Retina (tissue), 1 donor: ENCODE data around the gene RGS7.
"Not testable (repeated sequence)": the region's sequence is repeated elsewhere in the genome, so short reads cannot be mapped to it uniquely, and the experiment has no call there.

Experiments
- DNase-seq: peaks from one replicate; pipeline ENCODE4 v3.0.0-alpha.2; 2016

Gene RGS7

DNA sequence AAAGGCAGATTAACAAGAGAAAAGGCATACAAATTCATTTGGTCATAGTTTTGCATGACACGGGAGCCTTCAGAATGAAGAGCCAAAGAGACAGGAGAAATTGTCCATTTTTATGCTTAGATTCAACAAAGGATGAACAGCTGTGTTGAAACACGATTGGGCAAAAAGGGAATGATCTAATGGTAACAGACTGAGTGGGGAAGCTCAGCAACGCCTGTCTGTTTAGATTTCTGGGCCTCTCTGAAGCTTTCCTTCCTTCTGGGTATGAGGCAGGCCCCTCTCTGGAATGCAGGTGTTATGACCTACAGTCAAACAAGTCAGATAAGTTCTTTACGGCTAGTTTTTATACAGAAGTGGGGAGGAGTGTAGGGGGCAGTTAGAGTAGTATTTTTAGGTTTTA is 154.6 kb downstream of the RGS7 start:
- DNase-seq = no peak

DNA sequence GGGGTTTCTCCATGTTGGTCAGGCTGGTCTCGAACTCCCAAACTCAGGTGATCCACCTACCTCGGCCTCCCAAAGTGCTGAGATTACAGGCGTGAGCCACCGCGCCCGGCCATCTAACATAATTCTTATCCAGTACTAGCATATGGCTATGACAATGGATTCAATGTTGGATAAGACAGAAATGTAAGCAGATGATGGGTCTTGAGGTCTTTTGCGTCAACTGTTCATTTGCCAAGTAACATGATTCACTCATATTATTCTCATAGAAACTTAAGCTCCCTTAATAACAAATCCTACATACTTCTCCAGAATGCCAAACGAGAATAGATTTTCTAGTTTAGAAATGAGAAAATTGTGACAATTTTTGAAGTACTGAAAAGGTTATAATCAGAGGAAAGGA is 170.3 kb downstream of the RGS7 start:
- DNase-seq = no peak

DNA sequence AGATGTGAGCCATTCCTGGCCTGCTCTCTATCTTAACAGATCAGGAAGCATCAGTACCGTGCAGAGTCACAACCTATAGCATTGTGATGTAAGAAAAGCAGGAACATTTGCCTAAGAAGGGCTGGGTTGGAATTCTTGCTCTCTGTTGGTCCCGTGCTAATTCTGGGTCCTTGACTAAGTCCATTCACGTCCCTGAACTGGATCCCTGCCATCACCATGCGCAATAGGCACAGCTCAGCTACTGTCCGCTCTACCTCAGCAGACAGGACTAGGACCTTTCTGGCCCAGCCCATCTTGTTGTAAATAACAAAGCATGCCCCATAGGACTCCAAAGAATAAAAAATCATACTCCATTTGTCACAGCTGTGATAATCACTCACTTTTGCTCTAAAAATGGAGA is 175.0 kb downstream of the RGS7 start:
- no peak for DNase-seq

GRCh38 chr1:241181471-241181870 is 175.5 kb downstream of the RGS7 start:
- DNase-seq = no peak

DNA sequence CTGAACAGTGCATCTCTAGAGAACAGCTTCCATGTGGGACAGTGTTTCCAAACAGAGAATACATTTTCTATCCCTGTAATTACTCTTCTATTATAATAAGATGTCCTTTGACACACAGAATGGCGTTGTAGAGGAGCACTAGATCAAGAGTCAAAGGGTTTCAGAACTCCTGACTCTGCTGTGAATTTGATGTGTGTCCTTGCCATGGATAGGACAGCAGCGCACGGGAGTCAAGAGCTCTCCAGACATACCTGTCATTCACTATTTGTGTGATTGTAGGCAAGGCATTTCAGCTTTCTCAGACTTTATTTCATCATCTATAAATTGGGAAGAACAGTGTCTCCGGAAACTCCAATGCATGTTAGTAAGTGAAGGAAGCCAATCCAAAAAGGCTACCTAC is 176.4 kb downstream of the RGS7 start:
- no peak for DNase-seq

DNA sequence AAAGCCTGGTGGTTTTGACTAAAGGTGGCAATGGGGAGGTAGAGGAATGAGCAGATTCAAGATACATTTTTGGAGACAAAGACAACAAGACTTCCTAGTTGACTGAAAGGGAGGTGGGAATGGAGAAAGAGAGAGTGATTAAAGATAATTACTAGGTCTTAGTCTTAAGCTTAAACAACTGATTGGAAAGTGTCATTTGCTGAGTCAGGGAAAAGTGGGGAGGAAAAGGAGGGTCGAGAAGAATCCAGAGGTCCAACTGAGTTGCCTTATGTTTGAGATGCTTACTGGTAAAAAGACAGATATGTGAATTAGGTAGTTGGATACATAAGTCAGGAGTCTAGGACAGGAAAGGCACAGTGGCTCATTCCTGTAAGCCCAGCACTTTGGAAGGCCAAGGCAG is 179.3 kb downstream of the RGS7 start:
- DNase-seq = no peak

- no peak for DNase-seq
Observed at GRCh38 chr1:241172486-241172885, 184.5 kb downstream of the RGS7 start.

GRCh38 chr1:241171991-241172390 is 185.0 kb downstream of the RGS7 start:
- no peak for DNase-seq

DNA sequence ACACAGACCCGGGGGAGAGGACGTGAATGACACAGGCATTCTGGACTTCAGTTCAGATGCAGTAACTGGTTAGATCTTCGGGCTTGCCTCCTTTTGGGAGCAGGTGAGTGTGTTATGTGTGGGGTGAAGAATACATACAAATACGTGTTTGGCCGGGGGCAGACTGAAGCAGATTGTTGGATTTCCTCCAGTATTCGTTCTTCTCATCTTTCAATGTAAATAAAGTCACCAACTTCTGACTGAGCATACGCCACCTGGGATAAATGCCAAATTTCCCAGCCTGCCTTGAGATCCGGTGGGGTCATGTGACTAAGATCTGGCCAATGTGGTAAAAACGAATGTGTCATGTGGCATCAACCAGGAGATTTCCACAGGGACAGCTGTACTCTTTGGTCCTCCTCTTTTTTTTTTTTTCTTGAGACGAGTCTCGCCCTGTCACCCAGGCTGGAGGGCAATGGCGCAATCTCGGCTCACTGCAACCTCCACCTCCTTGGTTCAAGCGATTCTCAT is 189.8 kb downstream of the RGS7 start:
- no peak for DNase-seq

- DNase-seq = no peak
Observed at GRCh38 chr1:241166625-241167024, 190.4 kb downstream of the RGS7 start.

DNA sequence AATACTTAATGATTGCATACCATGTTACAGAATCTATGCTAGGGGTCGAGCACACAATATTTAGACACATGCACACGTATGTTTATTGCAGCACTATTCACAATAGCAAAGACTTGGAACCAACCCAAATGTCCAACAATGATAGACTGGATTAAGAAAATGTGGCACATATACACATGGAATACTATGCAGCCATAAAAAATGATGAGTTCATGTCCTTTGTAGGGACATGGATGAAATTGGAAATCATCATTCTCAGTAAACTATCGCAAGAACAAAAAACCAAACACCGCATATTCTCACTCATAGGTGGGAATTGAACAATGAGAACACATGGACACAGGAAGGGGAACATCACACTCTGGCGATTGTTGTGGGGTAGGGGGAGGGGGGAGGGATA is 191.7 kb downstream of the RGS7 start:
- not testable (repeated sequence) for DNase-seq

DNA sequence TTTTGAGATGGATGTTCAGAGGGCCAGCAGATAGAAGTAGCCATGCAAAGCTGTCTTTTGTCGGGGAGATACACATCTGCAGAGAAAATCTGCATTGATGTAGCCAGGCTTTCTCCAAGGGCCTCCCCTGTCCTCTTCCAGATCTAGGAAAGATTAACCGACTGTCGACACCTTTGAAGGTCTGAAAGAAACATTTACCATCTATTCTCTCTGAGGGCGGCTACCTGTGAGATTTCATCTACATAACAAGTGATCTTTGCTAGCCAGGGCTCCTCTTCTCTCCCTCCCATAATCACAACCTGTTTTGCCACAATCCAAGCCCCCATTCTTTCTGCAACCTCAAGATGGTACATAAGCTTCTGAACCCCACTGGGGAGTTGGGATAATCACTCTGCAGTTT is 193.6 kb downstream of the RGS7 start:
- no peak for DNase-seq

- DNase-seq = no peak
Observed at GRCh38 chr1:241161188-241161689, 195.8 kb downstream of the RGS7 start.

GRCh38 chr1:241157435-241157834 is 199.6 kb downstream of the RGS7 start:
- DNase-seq = no peak

GRCh38 chr1:241156231-241156965 is 200.6 kb downstream of the RGS7 start:
- DNase-seq = peak; percentile 22

DNA sequence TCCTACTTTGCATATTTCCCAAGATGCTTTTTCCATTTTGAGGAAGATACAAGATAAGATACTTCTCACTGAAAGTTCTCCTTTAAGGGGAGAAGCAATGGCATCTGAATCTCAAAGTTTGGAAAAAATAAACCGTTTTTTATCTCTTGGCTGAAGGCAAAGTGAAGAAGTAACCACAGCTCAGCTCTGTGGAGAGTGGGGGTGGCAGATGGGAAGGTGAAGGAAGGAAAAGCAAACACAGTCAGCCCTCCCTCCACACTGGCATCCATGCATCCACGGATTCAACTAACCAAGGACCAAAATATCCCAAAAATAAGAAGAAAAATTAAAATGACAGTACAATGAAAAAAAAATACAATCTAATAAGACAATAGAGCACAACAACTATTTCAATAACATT is 211.1 kb downstream of the RGS7 start:
- no peak for DNase-seq

- DNase-seq = no peak
Observed at GRCh38 chr1:241143765-241144442, 213.1 kb downstream of the RGS7 start.

- no peak for DNase-seq
Observed at GRCh38 chr1:241142493-241142892, 214.5 kb downstream of the RGS7 start.

- not testable (repeated sequence) for DNase-seq
Observed at GRCh38 chr1:241141646-241142045, 215.4 kb downstream of the RGS7 start.

DNA sequence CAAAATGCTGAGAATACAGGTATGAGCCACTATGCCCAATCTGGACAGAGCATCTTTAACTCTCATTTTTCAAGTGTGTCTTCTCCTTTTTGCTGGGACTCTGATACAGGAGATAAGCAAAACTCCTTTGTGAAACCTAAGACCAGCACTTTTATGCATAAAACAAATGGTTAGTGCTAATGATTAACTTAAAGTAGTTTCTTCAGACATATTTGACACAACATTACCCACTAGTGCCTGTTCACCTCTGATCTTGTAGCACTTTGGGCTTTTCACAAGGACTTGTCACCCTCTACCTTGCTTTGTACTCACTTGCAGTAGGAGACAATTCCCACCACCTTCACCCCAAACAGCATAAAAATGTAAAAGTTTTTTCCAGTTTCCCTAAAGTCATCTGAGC is 216.3 kb downstream of the RGS7 start:
- DNase-seq = no peak

GRCh38 chr1:241139047-241139446 is 218.0 kb downstream of the RGS7 start:
- no peak for DNase-seq

DNA sequence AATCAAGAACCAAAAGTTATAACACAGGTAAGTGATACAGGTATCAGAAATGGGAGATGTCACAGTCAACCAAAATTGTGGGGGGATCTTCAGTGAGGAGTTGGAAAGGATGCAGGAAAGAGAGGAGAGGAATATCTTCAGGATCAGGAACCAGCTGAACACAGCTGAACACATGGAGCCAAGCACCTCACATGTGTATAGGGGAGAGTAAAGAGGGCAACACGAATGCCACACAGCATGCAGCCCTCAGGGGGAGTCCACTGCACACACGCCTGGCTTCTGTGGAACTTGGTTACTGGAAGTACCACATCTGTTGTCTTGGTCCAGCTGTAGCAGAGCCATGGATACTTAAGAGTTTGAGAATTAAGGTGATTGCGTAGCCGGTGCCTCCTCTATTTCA is 218.8 kb downstream of the RGS7 start:
- DNase-seq = no peak

DNA sequence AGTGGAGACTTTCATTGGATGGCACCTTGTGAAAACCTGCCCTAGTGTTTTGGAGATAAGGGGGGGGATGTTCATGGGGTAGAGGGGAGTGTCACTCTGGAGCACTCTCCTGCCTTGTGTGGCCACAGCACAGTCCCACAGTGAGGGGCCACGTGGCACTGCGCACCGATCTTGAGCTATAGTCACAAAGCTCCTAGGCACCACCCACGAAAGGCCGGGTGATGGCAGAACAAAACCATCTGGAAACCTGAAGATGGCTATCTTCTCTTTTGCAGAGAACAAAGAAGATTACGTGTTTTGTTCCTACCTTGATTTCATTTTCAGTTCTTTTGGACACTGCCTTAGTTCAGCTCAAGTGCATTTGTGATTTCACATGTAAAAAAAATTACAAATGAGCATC is 220.6 kb downstream of the RGS7 start:
- DNase-seq = no peak

DNA sequence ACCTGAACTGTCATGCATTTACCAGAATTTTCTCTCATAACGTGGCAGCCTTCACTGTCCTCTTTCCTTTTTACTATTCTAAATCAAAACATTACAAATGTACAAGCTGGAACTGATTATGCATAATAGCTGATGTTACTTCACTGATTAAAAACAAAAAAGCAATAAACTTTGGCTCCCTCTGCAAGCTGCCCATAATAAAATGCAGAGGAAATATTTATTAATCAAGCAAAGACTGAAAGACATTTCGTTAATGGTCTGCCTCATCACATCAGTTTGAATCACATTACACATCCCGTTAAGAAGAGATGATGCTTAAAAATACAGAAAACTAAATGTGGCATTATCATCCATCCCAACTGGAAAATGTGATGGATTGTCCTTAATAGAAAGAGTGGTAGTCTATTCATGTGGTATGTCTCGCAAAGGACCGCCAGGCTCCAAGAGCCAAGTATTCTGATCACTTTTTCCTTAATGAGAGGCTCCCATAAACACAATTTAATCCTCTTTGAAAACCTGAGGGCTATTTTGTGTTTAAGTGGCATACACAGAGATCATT is 225.3 kb downstream of the RGS7 start:
- DNase-seq = no peak
